Measurements from ENCODE around the gene PRODH2. TPM values are rescaled to one million over a fixed set of nuclear protein-coding genes. Genes with fewer than 3 reads are reported as not detected.
A peak's percentile ranks its signal among the peaks of the same experiment; 100 is the strongest.

Gene PRODH2
- total RNA-seq, 1 experiment from 2014 or later, result not detected

GRCh38 chr19:35830986-35831385, 18.3 kb upstream of the PRODH2 start (continued):
- TF ChIP-seq MLX (CRISPR knock-in tag; IDR thresholded peaks at IDR 0.05) (no peak), GABPB1 (CRISPR knock-in tag; IDR thresholded peaks at IDR 0.05) (no peak), PREB (CRISPR knock-in tag; IDR thresholded peaks at IDR 0.05; ENCODE audit: borderline replicate concordance) (no peak), PRRX2 (CRISPR knock-in tag; IDR thresholded peaks at IDR 0.05) (no peak), E2F4 (CRISPR knock-in tag; IDR thresholded peaks at IDR 0.05; ENCODE audit: borderline replicate concordance, low read depth) (no peak)

- Mint-ChIP-seq H3K36me3 (no peaks in the 10 kb centered on the region), H3K4me3 (no peak overlapping the region), H3K9me3 (no peaks in the 10 kb centered on the region), H3K27me3 (ENCODE audit: low read depth) (peaks cover 50% of the 10 kb centered on the region), H3K27ac (no peak overlapping the region), H3K4me1 (no peaks in the 10 kb centered on the region)
- ChIA-PET CTCF (interaction anchor here (0.6 to 2.1 kb wide), 12 partner anchors 9 to 271 kb away, joined by 3 to 18 read pairs (median 4); partner anchors contain the start of gene KIRREL2), POLR2A (interaction anchor here (0.8 to 1.0 kb wide), 2 partner anchors 13 to 51 kb away, joined by 3 read pairs; no protein-coding TSS in a partner anchor)
- ATAC-seq, result peak; percentile 93
- peak; percentile 87 for DNase-seq (ENCODE audit: low spot score)
- TF ChIP-seq NR2C2 (CRISPR knock-in tag; IDR thresholded peaks at IDR 0.05), result peak; percentile 33; the same call in 1 of the 2 replicates
- 0 out of 2 replicates have a peak, but pooled peaks have one; percentile 61 for TF ChIP-seq ATF2 (CRISPR knock-in tag; IDR thresholded peaks at IDR 0.05; ENCODE audit: borderline replicate concordance, low read depth)
- no peak for TF ChIP-seq ATF6 (CRISPR knock-in tag; IDR thresholded peaks at IDR 0.05)
- TF ChIP-seq ZNF232 (CRISPR knock-in tag; IDR thresholded peaks at IDR 0.05), result peak; percentile 89
- peak; percentile 89; the same call in 1 of the 2 replicates for TF ChIP-seq ZBTB21 (CRISPR knock-in tag; IDR thresholded peaks at IDR 0.05; ENCODE audit: borderline replicate concordance)
- peak; percentile 86; the same call in 1 of the 2 replicates for TF ChIP-seq TP53 (CRISPR knock-in tag; IDR thresholded peaks at IDR 0.05)
- TF ChIP-seq USF1 (CRISPR knock-in tag; IDR thresholded peaks at IDR 0.05), result peak; percentile 80; the same call in 1 of the 2 replicates
- TF ChIP-seq CREM (CRISPR knock-in tag; IDR thresholded peaks at IDR 0.05), result 0 out of 2 replicates have a peak, but pooled peaks have one; percentile 57
- peak; percentile 67; the same call in 1 of the 2 replicates for TF ChIP-seq CREB1 (CRISPR knock-in tag; IDR thresholded peaks at IDR 0.05)
- peak; percentile 81; the same call in 1 of the 2 replicates for TF ChIP-seq NR3C1 (CRISPR knock-in tag; conservative IDR thresholded peaks at IDR 0.05; ENCODE audit: low read depth)
- no peak for TF ChIP-seq ZNF416 (CRISPR knock-in tag; IDR thresholded peaks at IDR 0.05)
- no peak for TF ChIP-seq ZSCAN18 (CRISPR knock-in tag; IDR thresholded peaks at IDR 0.05)
- 0 out of 2 replicates have a peak, but pooled peaks have one; percentile 43 for TF ChIP-seq ZNF317 (CRISPR knock-in tag; IDR thresholded peaks at IDR 0.05; ENCODE audit: borderline replicate concordance, low read depth)
- TF ChIP-seq TCF7 (CRISPR knock-in tag; IDR thresholded peaks at IDR 0.05; ENCODE audit: low read depth), result peak; percentile 47; the same call in 1 of the 2 replicates
- TF ChIP-seq MAX (CRISPR knock-in tag; IDR thresholded peaks at IDR 0.05), result peak; percentile 85
- TF ChIP-seq NFE2L1 (CRISPR knock-in tag; IDR thresholded peaks at IDR 0.05), result peak; percentile 93
- TF ChIP-seq GTF2I (CRISPR knock-in tag; conservative IDR thresholded peaks at IDR 0.05), result no peak
- TF ChIP-seq TEAD1 (CRISPR knock-in tag; IDR thresholded peaks at IDR 0.05), result peak; percentile 97
- 0 out of 2 replicates have a peak, but pooled peaks have one; percentile 83 for TF ChIP-seq CBFB (CRISPR knock-in tag; IDR thresholded peaks at IDR 0.05; ENCODE audit: low read depth)
- TF ChIP-seq IRF1 (CRISPR knock-in tag; IDR thresholded peaks at IDR 0.05), result peak; percentile 89
- peak; percentile 83 for TF ChIP-seq ETV6 (CRISPR knock-in tag; IDR thresholded peaks at IDR 0.05)
Observed at GRCh38 chr19:35828692-35829301, 16.2 kb upstream of the PRODH2 start.

All from WTC11 (cell line).